ENCODE results near the gene ARMC3. TPM values are rescaled to one million over a fixed set of nuclear protein-coding genes. Genes with fewer than 3 reads are reported as not detected.

ARMC3 gene
- total RNA-seq, 1 experiment from 2014 or later, result 0.09 TPM

- Histone ChIP-seq H3K4ac (ENCODE audit: low read depth, low read length) (no peak overlapping the region), H2BK15ac (ENCODE audit: low read depth, low read length) (no peak overlapping the region), H3K23ac (ENCODE audit: insufficient read length, low read depth, low read length) (no peak overlapping the region), H3K56ac (ENCODE audit: insufficient read length, low read depth, low read length) (no peak overlapping the region), H3K9me3 (ENCODE audit: control insufficient read depth, low read depth, low read length) (no peaks in the 10 kb centered on the region), H3K23me2 (ENCODE audit: insufficient read length, low read depth, low read length, poor library complexity, severe bottlenecking) (no peaks in the 10 kb centered on the region), H3T11ph (ENCODE audit: low read length) (no peak overlapping the region), H3K79me1 (ENCODE audit: insufficient read depth, low read depth, low read length, poor library complexity, severe bottlenecking) (no peaks in the 10 kb centered on the region), H2BK120ac (ENCODE audit: low read depth, low read length, poor library complexity, severe bottlenecking) (no peak overlapping the region), H4K91ac (ENCODE audit: insufficient read length, low read depth, low read length) (no peak overlapping the region), H3K27me3 (ENCODE audit: insufficient read depth, low read length) (no peaks in the 10 kb centered on the region), H2BK12ac (ENCODE audit: insufficient read length, low read depth, low read length) (no peak overlapping the region), H2BK5ac (ENCODE audit: insufficient read length, low read length) (no peak overlapping the region), H3K18ac (ENCODE audit: insufficient read length, low read depth, low read length) (no peak overlapping the region), H4K8ac (replicated peaks; ENCODE audit: insufficient read length, low read depth, low read length) (no peak overlapping the region), H3K14ac (ENCODE audit: insufficient read depth, low read length) (no peak overlapping the region), H3K9ac (ENCODE audit: extremely low read depth, insufficient read length, low read length) (no peak overlapping the region), H4K5ac (ENCODE audit: insufficient read length, low read depth, low read length) (no peak overlapping the region), H3K4me1 (ENCODE audit: insufficient read depth, low read length) (no peaks in the 10 kb centered on the region), H2BK20ac (ENCODE audit: low read depth, low read length, poor library complexity, severe bottlenecking) (no peak overlapping the region), H3K79me2 (ENCODE audit: insufficient read depth, low read length) (no peaks in the 10 kb centered on the region; the same call in 1 of the 2 replicates), H2AFZ (ENCODE audit: low read length) (no peak overlapping the region), H3K4me2 (ENCODE audit: insufficient read depth, insufficient read length, low read length) (no peak overlapping the region), H2AK5ac (ENCODE audit: insufficient read length, low read length) (no peak overlapping the region), H3K27ac (ENCODE audit: insufficient read length, low read depth, low read length) (no peak overlapping the region), H4K20me1 (ENCODE audit: control insufficient read depth, insufficient read depth, insufficient read length) (no peaks in the 10 kb centered on the region)
- Mint-ChIP-seq H3K27ac (no peak overlapping the region; a peak in 1 of 7 replicates), H3K36me3 (ENCODE audit: insufficient read depth in 1 of 3, low read depth in 3 of 3) (no peaks in the 10 kb centered on the region), H3K4me3 (no peak overlapping the region), H3K4me1 (peaks cover 4 to 5% of the 10 kb centered on the region in 2 experiments), H3K9me3 (no peaks in the 10 kb centered on the region), H3K27me3 (ENCODE audit: low read depth) (no peaks in the 10 kb centered on the region; the same call in 1 of the 2 replicates)
- TF ChIP-seq CTCF (conservative IDR thresholded peaks at IDR 0.05), result peak; percentile 70
- peak; percentile 65 for DNase-seq
Observed at GRCh38 chr10:23035569-23035968, 107.7 kb downstream of the ARMC3 start.

Measured in H9 (cell line).